HEK293 (cell line): ENCODE results near the gene PARP1.

Experiments
- CTCF ChIA-PET: fragments of 350-600 bp; formaldehyde crosslinking; extraction: SDS; loops from one replicate; lab custom pipeline; 2021; ENCODE audit warnings: antibody characterized with exemption; lab: Yijun Ruan, JAX
- POLR2A ChIA-PET: fragments of 300-600 bp; formaldehyde crosslinking; extraction: SDS; loops from one replicate; lab custom pipeline; 2020; ENCODE audit warnings: antibody characterized with exemption, inconsistent platforms; lab: Yijun Ruan, JAX
- H3K27ac ChIP-seq: fragments of 200-500 bp; sonication (Bioruptor generic); 2 replicates; pipeline ENCODE4 v1.5.1; 2014; ENCODE audit warnings: low read depth, low read length, control low read depth, inconsistent platforms; ENCODE audit errors: extremely low read depth
- H3K36me3 ChIP-seq, 2 experiments: fragments of 200-500 bp in 1 of 2; sonication (Bioruptor generic) in 1 of 2; 1 replicate in 1 of 2; 2 replicates in 1 of 2; pipeline ENCODE4 v1.5.1; 2014 to 2017; ENCODE audit warnings: inconsistent platforms in 2 of 2, low read length in 2 of 2; ENCODE audit not compliant: control insufficient read depth in 2 of 2, insufficient read depth in 1 of 2
- H3K4me1 ChIP-seq: fragments of 200-500 bp; sonication (Bioruptor generic); 2 replicates; pipeline ENCODE4 v1.5.1; 2014; ENCODE audit warnings: mild to moderate bottlenecking, low read length, inconsistent platforms; ENCODE audit not compliant: control insufficient read depth, insufficient read depth
- H3K4me3 ChIP-seq: 2 replicates; pipeline ENCODE4 v1.5.1; 2011; ENCODE audit warnings: low read depth, mild to moderate bottlenecking, control low read depth, low read length, moderate library complexity
- H3K9me3 ChIP-seq: fragments of 200-500 bp; sonication (Bioruptor generic); 2 replicates; pipeline ENCODE4 v1.5.1; 2014; ENCODE audit warnings: low read depth, low read length, inconsistent platforms; ENCODE audit not compliant: control insufficient read depth, insufficient read depth
- BCL11B ChIP-seq: fragments of 450-650 bp; formaldehyde crosslinking; IDR thresholded peaks from 2 replicates; pipeline ENCODE4 v1.5.1; 2016; ENCODE audit warnings: low read depth, missing biosample characterization, missing genetic modification characterization
- GFI1B ChIP-seq: fragments of 450-650 bp; formaldehyde crosslinking; IDR thresholded peaks from 2 replicates; pipeline ENCODE4 v1.5.1; 2016; ENCODE audit warnings: missing biosample characterization, missing genetic modification characterization
- KLF9 ChIP-seq: fragments of 450-650 bp; formaldehyde crosslinking; IDR thresholded peaks from 2 replicates; pipeline ENCODE4 v1.5.1; 2016; ENCODE audit warnings: missing biosample characterization, missing genetic modification characterization, low read depth
- SP2 ChIP-seq: fragments of 450-650 bp; formaldehyde crosslinking; IDR thresholded peaks from 2 replicates; pipeline ENCODE4 v1.5.1; 2016; ENCODE audit warnings: missing biosample characterization, missing genetic modification characterization
- TCF7L2 ChIP-seq: IDR thresholded peaks from 2 replicates; pipeline ENCODE4 v1.6.1; 2011; ENCODE audit warnings: low read depth, mild to moderate bottlenecking, inconsistent platforms, low read length, moderate library complexity, borderline replicate concordance
- ZIC2 ChIP-seq: fragments of 450-650 bp; formaldehyde crosslinking; IDR thresholded peaks from 2 replicates; pipeline ENCODE4 v1.5.1; 2016; ENCODE audit warnings: missing biosample characterization, missing genetic modification characterization
- ZNF112 ChIP-seq: fragments of 450-650 bp; formaldehyde crosslinking; IDR thresholded peaks from 2 replicates; pipeline ENCODE4 v1.5.0; 2017; ENCODE audit warnings: missing biosample characterization, missing genetic modification characterization
- ZNF114 ChIP-seq: fragments of 450-650 bp; formaldehyde crosslinking; IDR thresholded peaks from 2 replicates; pipeline ENCODE4 v1.5.0; 2017; ENCODE audit warnings: missing biosample characterization, missing genetic modification characterization
- ZNF140 ChIP-seq: fragments of 450-650 bp; formaldehyde crosslinking; IDR thresholded peaks from 2 replicates; pipeline ENCODE4 v1.5.1; 2016; ENCODE audit warnings: missing biosample characterization, missing genetic modification characterization
- ZNF175 ChIP-seq: fragments of 450-650 bp; formaldehyde crosslinking; IDR thresholded peaks from 2 replicates; pipeline ENCODE4 v1.5.1; 2016; ENCODE audit warnings: missing biosample characterization, missing genetic modification characterization
- ZNF184 ChIP-seq: fragments of 450-650 bp; IDR thresholded peaks from 2 replicates; pipeline ENCODE4 v1.5.1; 2018; ENCODE audit warnings: missing biosample characterization, mild to moderate bottlenecking, missing genetic modification characterization
- ZNF211 ChIP-seq: fragments of 450-650 bp; formaldehyde crosslinking; IDR thresholded peaks from 2 replicates; pipeline ENCODE4 v1.5.1; 2016; ENCODE audit warnings: low read depth, missing biosample characterization, missing genetic modification characterization
- ZNF221 ChIP-seq: fragments of 450-650 bp; formaldehyde crosslinking; IDR thresholded peaks from 2 replicates; pipeline ENCODE4 v1.5.1; 2017; ENCODE audit warnings: missing biosample characterization, missing genetic modification characterization, borderline replicate concordance
- ZNF292 ChIP-seq: fragments of 450-650 bp; formaldehyde crosslinking; IDR thresholded peaks from 2 replicates; pipeline ENCODE4 v1.5.1; 2016; ENCODE audit warnings: low read depth, missing biosample characterization, missing genetic modification characterization, borderline replicate concordance
- ZNF335 ChIP-seq: fragments of 450-650 bp; formaldehyde crosslinking; conservative IDR thresholded peaks from 2 replicates; pipeline ENCODE4 v1.5.1; 2016; ENCODE audit warnings: missing biosample characterization, missing genetic modification characterization
- ZNF394 ChIP-seq: fragments of 450-650 bp; formaldehyde crosslinking; IDR thresholded peaks from 2 replicates; pipeline ENCODE4 v1.5.1; 2016; ENCODE audit warnings: missing biosample characterization, missing genetic modification characterization, mild to moderate bottlenecking, moderate library complexity, borderline replicate concordance
- ZNF555 ChIP-seq: fragments of 450-650 bp; formaldehyde crosslinking; conservative IDR thresholded peaks from 2 replicates; pipeline ENCODE4 v1.5.1; 2017; ENCODE audit warnings: missing biosample characterization, mild to moderate bottlenecking, missing genetic modification characterization, inconsistent platforms
- ZNF558 ChIP-seq: fragments of 450-650 bp; formaldehyde crosslinking; IDR thresholded peaks from 2 replicates; pipeline ENCODE4 v1.5.1; 2016; ENCODE audit warnings: missing biosample characterization, missing genetic modification characterization
- ZNF560 ChIP-seq: fragments of 450-650 bp; formaldehyde crosslinking; IDR thresholded peaks from 2 replicates; pipeline ENCODE4 v1.5.1; 2017; ENCODE audit warnings: missing biosample characterization, missing genetic modification characterization, borderline replicate concordance
- ZNF621 ChIP-seq: fragments of 450-650 bp; formaldehyde crosslinking; IDR thresholded peaks from 2 replicates; pipeline ENCODE4 v1.5.1; 2017; ENCODE audit warnings: missing biosample characterization, missing genetic modification characterization
- ZNF658 ChIP-seq: fragments of 450-650 bp; formaldehyde crosslinking; IDR thresholded peaks from 2 replicates; pipeline ENCODE4; 2016; ENCODE audit warnings: missing biosample characterization, missing genetic modification characterization
- ZNF660 ChIP-seq: fragments of 450-650 bp; IDR thresholded peaks from 2 replicates; pipeline ENCODE4 v1.5.1; 2018; ENCODE audit warnings: missing biosample characterization, mild to moderate bottlenecking, missing genetic modification characterization
- ZNF664 ChIP-seq: fragments of 450-650 bp; formaldehyde crosslinking; IDR thresholded peaks from 2 replicates; pipeline ENCODE4 v1.5.1; 2016; ENCODE audit warnings: missing biosample characterization, missing genetic modification characterization
- ZNF837 ChIP-seq: fragments of 450-650 bp; formaldehyde crosslinking; IDR thresholded peaks from 2 replicates; pipeline ENCODE4 v1.5.1; 2016; ENCODE audit warnings: missing biosample characterization, missing genetic modification characterization
- ZSCAN23 ChIP-seq: fragments of 450-650 bp; formaldehyde crosslinking; IDR thresholded peaks from 2 replicates; pipeline ENCODE4 v1.5.1; 2016; ENCODE audit warnings: missing biosample characterization, missing genetic modification characterization
- TF ChIP-seq, protein P1 (sequence below): fragments of 450-650 bp; formaldehyde crosslinking; IDR thresholded peaks from 2 replicates; pipeline ENCODE4 v1.5.1; 2016; ENCODE audit warnings: missing biosample characterization, missing genetic modification characterization
- TF ChIP-seq, protein P2 (sequence below): fragments of 450-650 bp; formaldehyde crosslinking; IDR thresholded peaks from 2 replicates; pipeline ENCODE4 v1.5.1; 2016; ENCODE audit warnings: missing biosample characterization, missing genetic modification characterization
- TF ChIP-seq, protein P3 (sequence below): fragments of 450-650 bp; formaldehyde crosslinking; IDR thresholded peaks from 2 replicates; pipeline ENCODE4 v1.5.1; 2017; ENCODE audit warnings: missing biosample characterization, missing genetic modification characterization

Gene PARP1

DNA sequence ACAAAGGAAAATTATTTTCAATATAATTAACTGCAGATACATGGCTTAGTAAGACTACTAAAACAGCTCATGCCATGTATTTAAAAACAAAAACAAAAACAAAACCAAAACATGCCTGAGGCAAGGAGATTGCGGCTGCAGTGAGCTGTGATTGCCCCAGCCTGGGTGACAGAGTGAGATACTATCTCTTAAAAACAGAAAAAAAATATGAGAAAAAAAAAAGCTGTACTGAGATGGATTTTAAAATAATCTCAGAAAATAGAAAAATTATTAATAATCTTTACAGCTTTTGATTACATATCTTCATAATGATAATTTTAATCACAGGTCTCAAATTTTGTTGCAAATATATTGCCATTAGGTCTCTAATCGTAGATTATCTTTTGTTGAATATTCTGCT, 74.9 kb downstream of the PARP1 start:
- Histone ChIP-seq H3K4me3 (peak overlapping the region; percentile 25; the same call in 1 of the 2 replicates), H3K27ac (no peak overlapping the region), H3K36me3 (no peaks in the 10 kb centered on the region), H3K4me1 (peaks cover 3% of the 10 kb centered on the region; the same call in 1 of the 2 replicates), H3K9me3 (no peaks in the 10 kb centered on the region)
- ChIA-PET CTCF (interaction anchor here (0.6 to 4.1 kb wide), 55 partner anchors 8 to 1411 kb away, joined by 3 to 92 read pairs (median 4); partner anchors contain the start of genes ACBD3, LIN9 and MIXL1), POLR2A (interaction anchor here (0.6 to 3.7 kb wide), 6 partner anchors 23 to 333 kb away, joined by 3 to 38 read pairs (median 4); partner anchors contain the start of genes LIN9 and SDE2)
- TF ChIP-seq ZNF184 (tag by site-specific recombination) (no peak), ZNF335 (tag by site-specific recombination) (peak; percentile 35; the same call in 1 of the 2 replicates), GFI1B (tag by site-specific recombination) (peak; percentile 92), ZIC2 (tag by site-specific recombination) (no peak), ZNF837 (no peak), ZNF621 (tag by site-specific recombination) (no peak), KLF9 (tag by site-specific recombination) (no peak), ZNF221 (tag by site-specific recombination) (no peak), ZNF112 (no peak), ZNF658 (tag by site-specific recombination) (no peak), ZNF394 (tag by site-specific recombination) (no peak), ZSCAN23 (tag by site-specific recombination) (no peak), ZNF211 (tag by site-specific recombination) (no peak), ZNF175 (tag by site-specific recombination) (no peak), ZNF558 (tag by site-specific recombination) (no peak), ZNF660 (tag by site-specific recombination) (no peak), ZNF560 (tag by site-specific recombination) (no peak), BCL11B (no peak), TCF7L2 (0 out of 2 replicates have a peak, but pooled peaks have one; percentile 38), ZNF292 (tag by site-specific recombination) (no peak), ZNF140 (no peak), SP2 (no peak), ZNF114 (no peak), ZNF664 (tag by site-specific recombination) (peak; percentile 85), ZNF555 (tag by site-specific recombination) (no peak)
- TF ChIP-seq, protein P1, sequence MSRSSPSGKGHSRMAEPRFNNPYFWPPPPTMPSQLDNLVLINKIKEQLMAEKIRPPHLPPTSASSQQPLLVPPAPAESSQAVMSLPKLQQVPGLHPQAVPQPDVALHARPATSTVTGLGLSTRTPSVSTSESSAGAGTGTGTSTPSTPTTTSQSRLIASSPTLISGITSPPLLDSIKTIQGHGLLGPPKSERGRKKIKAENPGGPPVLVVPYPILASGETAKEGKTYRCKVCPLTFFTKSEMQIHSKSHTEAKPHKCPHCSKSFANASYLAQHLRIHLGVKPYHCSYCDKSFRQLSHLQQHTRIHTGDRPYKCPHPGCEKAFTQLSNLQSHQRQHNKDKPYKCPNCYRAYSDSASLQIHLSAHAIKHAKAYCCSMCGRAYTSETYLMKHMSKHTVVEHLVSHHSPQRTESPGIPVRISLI (tag by site-specific recombination): peak; percentile 85; the same call in 1 of the 2 replicates
- TF ChIP-seq, protein P2, sequence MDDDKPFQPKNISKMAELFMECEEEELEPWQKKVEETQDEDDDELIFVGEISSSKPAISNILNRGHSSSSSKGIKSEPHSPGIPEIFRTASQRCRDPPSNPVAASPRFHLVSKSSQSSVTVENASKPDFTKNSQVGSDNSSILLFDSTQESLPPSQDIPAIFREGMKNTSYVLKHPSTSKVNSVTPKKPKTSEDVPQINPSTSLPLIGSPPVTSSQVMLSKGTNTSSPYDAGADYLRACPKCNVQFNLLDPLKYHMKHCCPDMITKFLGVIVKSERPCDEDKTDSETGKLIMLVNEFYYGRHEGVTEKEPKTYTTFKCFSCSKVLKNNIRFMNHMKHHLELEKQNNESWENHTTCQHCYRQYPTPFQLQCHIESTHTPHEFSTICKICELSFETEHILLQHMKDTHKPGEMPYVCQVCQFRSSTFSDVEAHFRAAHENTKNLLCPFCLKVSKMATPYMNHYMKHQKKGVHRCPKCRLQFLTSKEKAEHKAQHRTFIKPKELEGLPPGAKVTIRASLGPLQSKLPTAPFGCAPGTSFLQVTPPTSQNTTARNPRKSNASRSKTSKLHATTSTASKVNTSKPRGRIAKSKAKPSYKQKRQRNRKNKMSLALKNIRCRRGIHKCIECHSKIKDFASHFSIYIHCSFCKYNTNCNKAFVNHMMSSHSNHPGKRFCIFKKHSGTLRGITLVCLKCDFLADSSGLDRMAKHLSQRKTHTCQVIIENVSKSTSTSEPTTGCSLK (tag by site-specific recombination): no peak
- TF ChIP-seq, protein P3, sequence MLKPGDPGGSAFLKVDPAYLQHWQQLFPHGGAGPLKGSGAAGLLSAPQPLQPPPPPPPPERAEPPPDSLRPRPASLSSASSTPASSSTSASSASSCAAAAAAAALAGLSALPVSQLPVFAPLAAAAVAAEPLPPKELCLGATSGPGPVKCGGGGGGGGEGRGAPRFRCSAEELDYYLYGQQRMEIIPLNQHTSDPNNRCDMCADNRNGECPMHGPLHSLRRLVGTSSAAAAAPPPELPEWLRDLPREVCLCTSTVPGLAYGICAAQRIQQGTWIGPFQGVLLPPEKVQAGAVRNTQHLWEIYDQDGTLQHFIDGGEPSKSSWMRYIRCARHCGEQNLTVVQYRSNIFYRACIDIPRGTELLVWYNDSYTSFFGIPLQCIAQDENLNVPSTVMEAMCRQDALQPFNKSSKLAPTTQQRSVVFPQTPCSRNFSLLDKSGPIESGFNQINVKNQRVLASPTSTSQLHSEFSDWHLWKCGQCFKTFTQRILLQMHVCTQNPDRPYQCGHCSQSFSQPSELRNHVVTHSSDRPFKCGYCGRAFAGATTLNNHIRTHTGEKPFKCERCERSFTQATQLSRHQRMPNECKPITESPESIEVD: peak; percentile 7; the same call in 1 of the 2 replicates
